ENCODE results near the gene MT1A. TPM values are rescaled to one million over a fixed set of nuclear protein-coding genes. Genes with fewer than 3 reads are reported as not detected.

The MT1A gene
- total RNA-seq: 10 to 100 TPM in 1 of 2 donors, 1 to 10 TPM in 1; 6.3 to 22.4 TPM

- ATAC-seq (peak; percentile 64 to 82), DNase-seq (ENCODE audit: low spot score) (peak; percentile 78)
- no peak within 1 kb of the TSS for H3K27ac Mint-ChIP-seq
- H3K4me3 Mint-ChIP-seq: peak within 1 kb of the TSS; percentile 61
- H3K4me1 Mint-ChIP-seq (ENCODE audit: low read depth in 2 of 2): peaks cover 26 to 35% of the 10 kb centered on the region in 2 donors
- no peaks in the 10 kb centered on the region for H3K9me3 Mint-ChIP-seq
- peaks cover 48 to 66% of the 10 kb centered on the region in 2 donors for H3K27me3 Mint-ChIP-seq
- no peaks in the 10 kb centered on the region for H3K36me3 Mint-ChIP-seq
Measured at GRCh38 chr16:56637814-56638750, at the start of gene MT1A. TSS of gene MT1A (plus strand) at chr16:56638666. CDS start at chr16:56638739, 73 bp downstream.

DNA sequence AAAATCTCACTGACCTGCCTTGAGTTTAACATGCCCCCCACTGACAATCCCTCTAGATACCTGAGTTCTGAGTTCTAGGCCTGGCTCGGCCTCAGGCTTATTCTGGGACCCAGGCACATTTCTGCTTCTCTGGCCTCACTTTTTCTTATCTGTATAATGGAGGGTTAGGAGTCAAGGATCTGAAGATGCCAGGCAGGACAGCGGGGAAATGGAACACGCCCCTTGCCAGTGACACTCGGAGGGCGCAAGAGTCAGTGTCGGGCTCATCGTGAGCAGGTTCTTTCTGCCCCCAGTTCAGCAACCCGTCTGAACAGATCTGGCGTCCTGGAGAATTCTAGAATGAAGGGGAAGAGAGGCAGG, 49.7 kb upstream of the MT1A start:
- peaks cover 31 to 35% of the 10 kb centered on the region in 2 donors for H3K27me3 Mint-ChIP-seq
- H3K36me3 Mint-ChIP-seq: no peaks in the 10 kb centered on the region
- no peak for ATAC-seq
- H3K4me1 Mint-ChIP-seq (ENCODE audit: low read depth in 2 of 2): peaks cover 0 to 7% of the 10 kb centered on the region in 2 donors
- peak overlapping the region; percentile 49 for H3K4me3 Mint-ChIP-seq
- no peak overlapping the region for H3K27ac Mint-ChIP-seq
- no peaks in the 10 kb centered on the region for H3K9me3 Mint-ChIP-seq
- DNase-seq (ENCODE audit: low spot score): peak; percentile 12

- H3K36me3 Mint-ChIP-seq: no peaks in the 10 kb centered on the region
- H3K27ac Mint-ChIP-seq: no peak within 1 kb of the TSS
- DNase-seq (ENCODE audit: low spot score) (peak; percentile 59), ATAC-seq (peak; percentile 47 to 74)
- H3K4me3 Mint-ChIP-seq: peak within 1 kb of the TSS; percentile 49
- H3K9me3 Mint-ChIP-seq: no peaks in the 10 kb centered on the region
- peaks cover 31 to 35% of the 10 kb centered on the region in 2 donors for H3K27me3 Mint-ChIP-seq
- peaks cover 0 to 7% of the 10 kb centered on the region in 2 donors for H3K4me1 Mint-ChIP-seq (ENCODE audit: low read depth in 2 of 2)
Measured at GRCh38 chr16:56589141-56590039, 49.1 kb upstream of the MT1A start, which contains the start of gene MT3. TSS of gene MT3 (plus strand) at chr16:56589528. CDS start at chr16:56589591, 63 bp downstream.

DNA sequence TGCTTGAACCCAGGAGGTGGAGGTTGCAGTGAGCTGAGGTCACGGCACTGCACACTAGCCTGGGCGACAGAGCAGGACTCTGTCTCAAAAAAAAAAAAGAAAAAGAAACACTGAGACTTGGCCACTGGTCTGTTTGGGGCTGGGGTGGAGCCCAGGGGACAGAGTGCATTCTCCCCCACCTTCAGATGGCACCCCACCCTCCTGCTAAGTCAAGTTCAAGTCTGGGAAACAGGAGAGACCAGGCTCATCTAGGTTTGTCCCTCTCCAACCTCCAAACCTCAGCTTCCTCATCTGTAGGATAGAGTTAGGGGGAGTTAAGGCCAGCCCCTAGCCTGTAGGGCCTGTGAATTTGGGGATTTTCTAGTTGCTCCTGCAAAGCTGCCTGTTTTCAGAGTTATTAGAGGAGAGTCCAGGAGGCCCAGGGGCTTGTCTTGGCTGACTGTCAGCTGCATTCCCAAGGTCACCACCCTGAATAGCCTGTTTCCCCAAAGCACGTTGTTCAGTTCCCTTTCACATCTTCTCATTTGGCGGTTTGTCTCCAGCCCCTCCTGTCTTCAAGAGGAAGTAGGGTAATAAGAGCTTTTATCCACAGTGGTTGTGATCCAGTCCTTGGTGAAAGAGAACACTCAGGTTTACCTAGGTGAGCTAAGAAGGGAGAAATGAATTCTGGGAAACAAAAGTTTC, 46.9 kb upstream of the MT1A start:
- no peak overlapping the region for H3K4me3 Mint-ChIP-seq
- ATAC-seq (no peak), DNase-seq (ENCODE audit: low spot score) (no peak)
- H3K27me3 Mint-ChIP-seq: peaks cover 26 to 27% of the 10 kb centered on the region in 2 donors
- H3K4me1 Mint-ChIP-seq (ENCODE audit: low read depth in 2 of 2): peaks cover 0 to 7% of the 10 kb centered on the region in 2 donors
- no peaks in the 10 kb centered on the region for H3K36me3 Mint-ChIP-seq
- no peaks in the 10 kb centered on the region for H3K9me3 Mint-ChIP-seq
- no peak overlapping the region for H3K27ac Mint-ChIP-seq

GRCh38 chr16:56593573-56594291, 44.7 kb upstream of the MT1A start:
- DNase-seq (ENCODE audit: low spot score) (no peak), ATAC-seq (no peak)
- Mint-ChIP-seq H3K4me3 (no peak overlapping the region), H3K27me3 (peaks cover 21 to 24% of the 10 kb centered on the region in 2 donors), H3K4me1 (ENCODE audit: low read depth in 2 of 2) (peaks cover 0 to 10% of the 10 kb centered on the region in 2 donors), H3K9me3 (no peaks in the 10 kb centered on the region), H3K36me3 (no peaks in the 10 kb centered on the region), H3K27ac (no peak overlapping the region)

GRCh38 chr16:56594292-56594619, 44.2 kb upstream of the MT1A start:
- H3K27ac Mint-ChIP-seq: no peak overlapping the region
- H3K4me3 Mint-ChIP-seq: no peak overlapping the region
- no peaks in the 10 kb centered on the region for H3K36me3 Mint-ChIP-seq
- DNase-seq (ENCODE audit: low spot score) (no peak), ATAC-seq (no peak)
- peaks cover 0 to 7% of the 10 kb centered on the region in 2 donors for H3K4me1 Mint-ChIP-seq (ENCODE audit: low read depth in 2 of 2)
- H3K27me3 Mint-ChIP-seq: peaks cover 18 to 20% of the 10 kb centered on the region in 2 donors
- H3K9me3 Mint-ChIP-seq: no peaks in the 10 kb centered on the region

DNA sequence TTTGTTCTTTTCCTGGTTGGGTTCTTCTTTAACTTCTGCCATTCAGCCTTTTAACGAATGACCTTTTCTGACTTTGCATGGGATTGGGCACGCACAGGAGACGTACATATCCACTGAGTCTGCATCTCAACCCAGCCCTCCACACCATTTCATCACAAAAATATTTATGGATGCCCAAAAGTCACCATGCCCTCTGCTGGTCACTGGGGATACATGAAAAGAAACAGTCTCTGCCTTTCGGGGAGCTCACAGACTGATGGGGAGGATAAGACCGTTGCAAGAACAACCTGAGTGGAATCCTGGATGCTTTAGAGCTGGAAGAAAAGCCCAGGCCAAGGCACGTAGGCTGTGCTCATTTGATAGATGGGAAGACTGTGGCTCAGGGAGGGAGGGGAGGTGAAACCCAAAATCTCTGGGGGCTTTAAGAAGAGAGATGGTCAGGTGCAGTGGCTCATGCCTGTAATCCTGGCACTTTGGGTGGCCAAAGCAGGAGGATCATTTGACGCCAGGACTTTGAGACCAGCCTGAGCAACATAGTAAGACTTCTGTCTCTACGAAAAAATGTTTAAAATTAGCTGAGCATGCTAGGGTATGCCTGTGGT, 38.0 kb upstream of the MT1A start:
- Mint-ChIP-seq H3K27ac (no peak overlapping the region), H3K4me3 (no peak overlapping the region), H3K4me1 (ENCODE audit: low read depth in 2 of 2) (peaks cover 7 to 16% of the 10 kb centered on the region in 2 donors), H3K36me3 (no peaks in the 10 kb centered on the region), H3K27me3 (peaks cover 8 to 23% of the 10 kb centered on the region in 2 donors), H3K9me3 (no peaks in the 10 kb centered on the region)
- ATAC-seq (peak; percentile 43 to 50), DNase-seq (ENCODE audit: low spot score) (no peak)

DNA sequence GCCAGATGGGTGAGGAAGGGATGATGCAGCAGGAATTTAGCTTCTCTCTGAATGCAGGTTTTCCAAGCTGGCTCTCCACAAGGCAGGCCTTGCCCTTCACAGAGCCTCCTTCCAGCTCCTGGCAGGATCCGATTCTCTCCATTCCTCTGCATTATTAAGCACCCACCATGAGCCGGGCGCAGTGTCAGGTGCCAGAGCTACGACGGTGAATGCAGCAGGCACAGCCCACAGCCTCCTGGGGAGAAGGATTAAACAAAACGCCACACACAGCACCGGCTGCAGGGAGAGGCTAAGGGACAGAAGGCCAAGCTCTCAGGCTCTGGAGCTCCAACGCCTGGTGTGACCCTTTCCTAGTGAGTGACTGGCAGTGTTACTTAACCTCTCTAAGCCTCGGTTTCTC, 37.1 kb upstream of the MT1A start:
- Mint-ChIP-seq H3K27ac (no peak overlapping the region), H3K36me3 (no peaks in the 10 kb centered on the region), H3K4me1 (ENCODE audit: low read depth in 2 of 2) (peaks cover 10 to 22% of the 10 kb centered on the region in 2 donors), H3K27me3 (peaks cover 8 to 23% of the 10 kb centered on the region in 2 donors), H3K9me3 (no peaks in the 10 kb centered on the region), H3K4me3 (no peak overlapping the region)
- DNase-seq (ENCODE audit: low spot score) (no peak), ATAC-seq (no peak)

GRCh38 chr16:56603589-56603988, 34.9 kb upstream of the MT1A start:
- Mint-ChIP-seq H3K4me1 (ENCODE audit: low read depth in 2 of 2) (peaks cover 27 to 34% of the 10 kb centered on the region in 2 donors), H3K4me3 (no peak overlapping the region), H3K27ac (no peak overlapping the region), H3K9me3 (no peaks in the 10 kb centered on the region), H3K36me3 (no peaks in the 10 kb centered on the region), H3K27me3 (peaks cover 6 to 15% of the 10 kb centered on the region in 2 donors)
- DNase-seq (ENCODE audit: low spot score): no peak
- no peak for ATAC-seq

DNA sequence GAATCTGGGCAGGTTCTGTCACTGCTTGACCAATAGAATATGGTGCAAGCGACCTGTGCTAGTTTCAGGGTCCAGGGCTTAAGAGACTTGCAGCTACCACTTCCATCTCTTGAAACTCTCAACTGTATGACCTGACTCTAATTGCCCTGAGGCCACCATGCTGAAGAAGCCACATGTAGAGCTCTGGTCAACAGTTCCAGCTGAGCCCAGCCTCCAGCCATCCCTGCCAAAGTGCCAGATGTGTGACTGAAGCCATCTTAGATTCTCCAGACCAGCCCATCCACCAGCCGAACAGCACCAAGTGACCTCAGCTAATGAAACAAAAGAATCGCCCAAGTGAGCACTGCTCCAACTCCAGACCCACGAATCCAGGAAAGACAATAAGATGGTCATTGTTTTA, 33.5 kb upstream of the MT1A start:
- Mint-ChIP-seq H3K27ac (peak overlapping the region in 1 of 2 donors; percentile 97), H3K9me3 (no peaks in the 10 kb centered on the region), H3K36me3 (peaks cover 4% of the 10 kb centered on the region), H3K27me3 (peaks cover 6 to 14% of the 10 kb centered on the region in 2 donors), H3K4me1 (ENCODE audit: low read depth in 2 of 2) (peaks cover 39% of the 10 kb centered on the region in 2 donors), H3K4me3 (no peak overlapping the region)
- ATAC-seq (no peak), DNase-seq (ENCODE audit: low spot score) (no peak)

GRCh38 chr16:56605475-56605874, 33.0 kb upstream of the MT1A start:
- peak overlapping the region; percentile 89 to 97 for H3K27ac Mint-ChIP-seq

DNA sequence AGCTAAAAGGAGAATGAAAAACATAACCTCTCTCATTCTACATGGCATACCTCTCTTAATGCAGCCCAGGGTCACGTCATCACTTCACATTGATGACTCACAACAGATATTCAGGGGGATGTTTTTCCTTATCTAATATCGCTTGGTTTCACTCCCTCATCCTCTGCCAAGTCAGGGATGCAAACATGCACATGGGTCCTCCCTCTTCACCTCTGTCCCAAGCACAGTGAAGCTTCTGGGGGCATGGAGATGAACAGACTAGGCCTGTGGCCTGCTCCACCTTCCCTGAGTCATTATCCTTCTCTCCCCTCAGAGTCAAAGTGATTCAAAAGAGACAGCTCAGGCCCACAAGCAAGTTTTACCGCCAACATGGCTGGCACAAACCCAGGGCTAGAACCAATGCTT, 32.4 kb upstream of the MT1A start:
- Mint-ChIP-seq H3K36me3 (peaks cover 4% of the 10 kb centered on the region), H3K9me3 (no peaks in the 10 kb centered on the region), H3K27me3 (peaks cover 0 to 3% of the 10 kb centered on the region in 2 donors), H3K27ac (peak overlapping the region; percentile 89 to 97), H3K4me3 (peak overlapping the region; percentile 70), H3K4me1 (ENCODE audit: low read depth in 2 of 2) (peaks cover 44% of the 10 kb centered on the region in 2 donors)
- no peak for ATAC-seq
- peak; percentile 44 for DNase-seq (ENCODE audit: low spot score)

More at GRCh38 chr16:56605475-56605874, 33.0 kb upstream of the MT1A start:
- H3K36me3 Mint-ChIP-seq: peaks cover 4% of the 10 kb centered on the region
- DNase-seq (ENCODE audit: low spot score) (no peak), ATAC-seq (no peak)
- no peaks in the 10 kb centered on the region for H3K9me3 Mint-ChIP-seq
- peaks cover 1 to 9% of the 10 kb centered on the region in 2 donors for H3K27me3 Mint-ChIP-seq
- H3K4me3 Mint-ChIP-seq: no peak overlapping the region
- H3K4me1 Mint-ChIP-seq (ENCODE audit: low read depth in 2 of 2): peaks cover 40% of the 10 kb centered on the region in 2 donors

Data from natural killer cell treated with Interleukin-12 subunit alpha and Interleukin-12 subunit beta and Interleukin-15 and Interleukin-18, amount 100 ng/mL, for 72 hours (primary cell).